ENCODE data around the gene FN1. TPM values are rescaled to one million over a fixed set of nuclear protein-coding genes. Genes with fewer than 3 reads are reported as not detected.

The FN1 gene
- total RNA-seq, 1 experiment from 2014 or later: 1,570 TPM

DNA sequence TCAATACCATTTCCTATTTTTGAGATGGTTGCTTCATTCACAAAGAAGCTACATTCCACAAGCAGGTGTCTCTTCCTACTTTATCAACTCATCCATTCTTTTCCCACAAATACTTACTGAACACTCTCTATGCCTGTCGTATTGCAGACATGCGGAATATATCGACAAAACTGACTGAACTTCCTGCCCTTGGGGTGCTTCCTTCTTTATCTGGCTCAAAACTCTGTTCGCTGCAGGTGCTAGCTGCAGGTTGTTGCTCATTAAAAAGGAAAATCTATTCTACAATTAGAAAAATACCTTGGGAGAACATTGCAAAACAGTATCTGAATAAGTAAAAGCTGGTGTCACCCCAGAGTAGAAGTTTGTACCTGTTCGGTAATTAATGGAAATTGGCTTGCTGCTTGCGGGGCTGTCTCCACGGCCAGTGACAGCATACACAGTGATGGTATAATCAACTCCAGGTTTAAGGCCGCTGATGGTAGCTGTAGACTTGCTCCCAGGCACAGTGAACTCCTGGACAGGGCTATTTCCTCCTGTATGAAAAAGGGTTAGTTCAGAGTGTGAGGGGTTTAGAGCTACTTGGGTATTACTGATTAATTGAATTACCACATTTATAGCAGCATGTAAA, 52.1 kb downstream of the FN1 start:
- no TSS peak for BruUV-seq (replicated peaks)
- CTCF ChIA-PET: no interaction called here
- POLR2A ChIA-PET (ENCODE audit: low non-redundant PET): no interaction called here
- no peak for DNase-seq (ENCODE audit: low spot score)
- Histone ChIP-seq H3K27me3 (replicated peaks; ENCODE audit: insufficient read depth, low read depth, low read length, poor library complexity) (no peaks in the 10 kb centered on the region), H3K4me3 (ENCODE audit: low read depth, low read length, poor library complexity, severe bottlenecking) (no peak overlapping the region), H3K36me3 (ENCODE audit: insufficient read depth, low read length, poor library complexity, severe bottlenecking) (peaks cover 96% of the 10 kb centered on the region), H3K9me3 (ENCODE audit: low read depth, low read length, poor library complexity, severe bottlenecking) (no peaks in the 10 kb centered on the region), H3K27ac (ENCODE audit: low read depth, low read length, poor library complexity, severe bottlenecking) (peak overlapping the region; percentile 38), H3K4me1 (ENCODE audit: insufficient read depth, low read length, poor library complexity, severe bottlenecking) (no peaks in the 10 kb centered on the region)
- TF ChIP-seq CTCF (conservative IDR thresholded peaks at IDR 0.05; ENCODE audit: low read depth, low read length): no peak
- TF ChIP-seq EZH2 (IDR thresholded peaks at IDR 0.05; ENCODE audit: borderline replicate concordance, low read depth, low read length, poor library complexity, severe bottlenecking): no peak
- intact Hi-C loops (cut with micrococcal nuclease; ENCODE audit: unreplicated experiment): loop anchor here (5.0 kb wide), 1 partner anchor 39 kb away; no protein-coding TSS in a partner anchor

DNA sequence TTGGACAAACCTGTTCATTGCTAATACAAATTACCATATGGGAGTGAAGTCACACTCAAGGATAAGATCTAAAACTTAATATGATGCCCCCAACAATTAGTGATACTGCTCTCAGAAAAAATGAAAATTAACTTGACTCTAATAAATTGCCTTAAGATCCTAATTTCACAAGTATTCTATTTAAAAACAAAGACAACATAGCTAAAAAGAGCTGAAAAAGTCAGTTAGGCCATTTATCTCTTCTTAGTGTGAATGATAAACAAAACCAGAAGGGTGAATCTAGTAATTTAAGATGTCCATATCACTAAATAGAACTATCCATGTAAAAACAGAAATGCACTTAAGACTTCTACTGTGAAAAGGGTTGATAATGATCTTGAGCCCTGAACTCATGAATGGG, 53.4 kb downstream of the FN1 start:
- ChIA-PET POLR2A (ENCODE audit: low non-redundant PET) (no interaction called here), CTCF (no interaction called here)
- no TSS peak for BruUV-seq (replicated peaks)
- Histone ChIP-seq H3K4me3 (ENCODE audit: low read depth, low read length, poor library complexity, severe bottlenecking) (no peak overlapping the region), H3K27me3 (replicated peaks; ENCODE audit: insufficient read depth, low read depth, low read length, poor library complexity) (no peaks in the 10 kb centered on the region), H3K4me1 (ENCODE audit: insufficient read depth, low read length, poor library complexity, severe bottlenecking) (no peaks in the 10 kb centered on the region), H3K27ac (ENCODE audit: low read depth, low read length, poor library complexity, severe bottlenecking) (no peak overlapping the region), H3K9me3 (ENCODE audit: low read depth, low read length, poor library complexity, severe bottlenecking) (no peaks in the 10 kb centered on the region), H3K36me3 (ENCODE audit: insufficient read depth, low read length, poor library complexity, severe bottlenecking) (peaks cover 96% of the 10 kb centered on the region)
- intact Hi-C loops (cut with micrococcal nuclease; ENCODE audit: unreplicated experiment): loop anchor here (5.0 kb wide), 1 partner anchor 40 kb away; no protein-coding TSS in a partner anchor
- no peak for DNase-seq (ENCODE audit: low spot score)
- no peak for TF ChIP-seq CTCF (conservative IDR thresholded peaks at IDR 0.05; ENCODE audit: low read depth, low read length)
- TF ChIP-seq EZH2 (IDR thresholded peaks at IDR 0.05; ENCODE audit: borderline replicate concordance, low read depth, low read length, poor library complexity, severe bottlenecking): no peak

- intact Hi-C loops (cut with micrococcal nuclease; ENCODE audit: unreplicated experiment): loop anchor here (5.0 kb wide), 1 partner anchor 40 kb away; no protein-coding TSS in a partner anchor
- ChIA-PET POLR2A (ENCODE audit: low non-redundant PET) (no interaction called here), CTCF (interaction anchor here (1.1 kb wide), 1 partner anchor 549 kb away, joined by 3 read pairs; no protein-coding TSS in a partner anchor)
- H3K27me3 ChIP-seq (replicated peaks; ENCODE audit: insufficient read depth, low read depth, low read length, poor library complexity): no peaks in the 10 kb centered on the region
- BruUV-seq (replicated peaks): no TSS peak
- H3K4me1 ChIP-seq (ENCODE audit: insufficient read depth, low read length, poor library complexity, severe bottlenecking): no peaks in the 10 kb centered on the region
- DNase-seq (ENCODE audit: low spot score): no peak
- peaks cover 96% of the 10 kb centered on the region for H3K36me3 ChIP-seq (ENCODE audit: insufficient read depth, low read length, poor library complexity, severe bottlenecking)
- TF ChIP-seq EZH2 (IDR thresholded peaks at IDR 0.05; ENCODE audit: borderline replicate concordance, low read depth, low read length, poor library complexity, severe bottlenecking) (no peak), CTCF (conservative IDR thresholded peaks at IDR 0.05; ENCODE audit: low read depth, low read length) (no peak)
- no peak overlapping the region for H3K27ac ChIP-seq (ENCODE audit: low read depth, low read length, poor library complexity, severe bottlenecking)
- H3K9me3 ChIP-seq (ENCODE audit: low read depth, low read length, poor library complexity, severe bottlenecking): no peaks in the 10 kb centered on the region
- no peak overlapping the region for H3K4me3 ChIP-seq (ENCODE audit: low read depth, low read length, poor library complexity, severe bottlenecking)
These were observed 53.9 kb downstream of the FN1 start for GRCh38 chr2:215382011-215382410.
